Measurements from ENCODE around the gene DUSP23.

- TF ChIP-seq POLR2AphosphoS5 (IDR thresholded peaks at IDR 0.05; ENCODE audit: low read depth) (no peak), ZNF114 (CRISPR knock-in tag; IDR thresholded peaks at IDR 0.05) (no peak), CTCF (conservative IDR thresholded peaks at IDR 0.05; ENCODE audit: low read depth in 2 of 2) (no peak), ETS1 (IDR thresholded peaks at IDR 0.05) (no peak), REST (IDR thresholded peaks at IDR 0.05; ENCODE audit: unreplicated experiment) (no peak), EZH2 (IDR thresholded peaks at IDR 0.05; ENCODE audit: low read depth, unreplicated experiment) (no peak), EZH2phosphoT487 (IDR thresholded peaks at IDR 0.05; ENCODE audit: unreplicated experiment) (no peak), NANOG (IDR thresholded peaks at IDR 0.05; ENCODE audit: borderline replicate concordance) (no peak)
- TF ChIP-seq, protein P1, sequence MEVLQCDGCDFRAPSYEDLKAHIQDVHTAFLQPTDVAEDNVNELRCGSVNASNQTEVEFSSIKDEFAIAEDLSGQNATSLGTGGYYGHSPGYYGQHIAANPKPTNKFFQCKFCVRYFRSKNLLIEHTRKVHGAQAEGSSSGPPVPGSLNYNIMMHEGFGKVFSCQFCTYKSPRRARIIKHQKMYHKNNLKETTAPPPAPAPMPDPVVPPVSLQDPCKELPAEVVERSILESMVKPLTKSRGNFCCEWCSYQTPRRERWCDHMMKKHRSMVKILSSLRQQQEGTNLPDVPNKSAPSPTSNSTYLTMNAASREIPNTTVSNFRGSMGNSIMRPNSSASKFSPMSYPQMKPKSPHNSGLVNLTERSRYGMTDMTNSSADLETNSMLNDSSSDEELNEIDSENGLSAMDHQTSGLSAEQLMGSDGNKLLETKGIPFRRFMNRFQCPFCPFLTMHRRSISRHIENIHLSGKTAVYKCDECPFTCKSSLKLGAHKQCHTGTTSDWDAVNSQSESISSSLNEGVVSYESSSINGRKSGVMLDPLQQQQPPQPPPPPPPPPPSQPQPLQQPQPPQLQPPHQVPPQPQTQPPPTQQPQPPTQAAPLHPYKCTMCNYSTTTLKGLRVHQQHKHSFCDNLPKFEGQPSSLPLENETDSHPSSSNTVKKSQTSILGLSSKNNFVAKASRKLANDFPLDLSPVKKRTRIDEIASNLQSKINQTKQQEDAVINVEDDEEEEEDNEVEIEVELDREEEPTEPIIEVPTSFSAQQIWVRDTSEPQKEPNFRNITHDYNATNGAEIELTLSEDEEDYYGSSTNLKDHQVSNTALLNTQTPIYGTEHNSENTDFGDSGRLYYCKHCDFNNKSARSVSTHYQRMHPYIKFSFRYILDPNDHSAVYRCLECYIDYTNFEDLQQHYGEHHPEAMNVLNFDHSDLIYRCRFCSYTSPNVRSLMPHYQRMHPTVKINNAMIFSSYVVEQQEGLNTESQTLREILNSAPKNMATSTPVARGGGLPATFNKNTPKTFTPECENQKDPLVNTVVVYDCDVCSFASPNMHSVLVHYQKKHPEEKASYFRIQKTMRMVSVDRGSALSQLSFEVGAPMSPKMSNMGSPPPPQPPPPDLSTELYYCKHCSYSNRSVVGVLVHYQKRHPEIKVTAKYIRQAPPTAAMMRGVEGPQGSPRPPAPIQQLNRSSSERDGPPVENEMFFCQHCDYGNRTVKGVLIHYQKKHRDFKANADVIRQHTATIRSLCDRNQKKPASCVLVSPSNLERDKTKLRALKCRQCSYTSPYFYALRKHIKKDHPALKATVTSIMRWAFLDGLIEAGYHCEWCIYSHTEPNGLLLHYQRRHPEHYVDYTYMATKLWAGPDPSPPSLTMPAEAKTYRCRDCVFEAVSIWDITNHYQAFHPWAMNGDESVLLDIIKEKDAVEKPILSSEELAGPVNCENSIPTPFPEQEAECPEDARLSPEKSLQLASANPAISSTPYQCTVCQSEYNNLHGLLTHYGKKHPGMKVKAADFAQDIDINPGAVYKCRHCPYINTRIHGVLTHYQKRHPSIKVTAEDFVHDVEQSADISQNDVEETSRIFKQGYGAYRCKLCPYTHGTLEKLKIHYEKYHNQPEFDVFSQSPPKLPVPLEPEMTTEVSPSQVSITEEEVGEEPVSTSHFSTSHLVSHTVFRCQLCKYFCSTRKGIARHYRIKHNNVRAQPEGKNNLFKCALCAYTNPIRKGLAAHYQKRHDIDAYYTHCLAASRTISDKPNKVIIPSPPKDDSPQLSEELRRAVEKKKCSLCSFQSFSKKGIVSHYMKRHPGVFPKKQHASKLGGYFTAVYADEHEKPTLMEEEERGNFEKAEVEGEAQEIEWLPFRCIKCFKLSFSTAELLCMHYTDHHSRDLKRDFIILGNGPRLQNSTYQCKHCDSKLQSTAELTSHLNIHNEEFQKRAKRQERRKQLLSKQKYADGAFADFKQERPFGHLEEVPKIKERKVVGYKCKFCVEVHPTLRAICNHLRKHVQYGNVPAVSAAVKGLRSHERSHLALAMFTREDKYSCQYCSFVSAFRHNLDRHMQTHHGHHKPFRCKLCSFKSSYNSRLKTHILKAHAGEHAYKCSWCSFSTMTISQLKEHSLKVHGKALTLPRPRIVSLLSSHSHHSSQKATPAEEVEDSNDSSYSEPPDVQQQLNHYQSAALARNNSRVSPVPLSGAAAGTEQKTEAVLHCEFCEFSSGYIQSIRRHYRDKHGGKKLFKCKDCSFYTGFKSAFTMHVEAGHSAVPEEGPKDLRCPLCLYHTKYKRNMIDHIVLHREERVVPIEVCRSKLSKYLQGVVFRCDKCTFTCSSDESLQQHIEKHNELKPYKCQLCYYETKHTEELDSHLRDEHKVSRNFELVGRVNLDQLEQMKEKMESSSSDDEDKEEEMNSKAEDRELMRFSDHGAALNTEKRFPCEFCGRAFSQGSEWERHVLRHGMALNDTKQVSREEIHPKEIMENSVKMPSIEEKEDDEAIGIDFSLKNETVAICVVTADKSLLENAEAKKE (CRISPR knock-in tag; IDR thresholded peaks at IDR 0.05): no peak
These were observed 6.2 kb downstream of the DUSP23 start for GRCh38 chr1:159786966-159787365.
